HG02571 (cell line): ENCODE data around the gene STARD10.
"Not testable (repeated sequence)": the region's sequence is repeated elsewhere in the genome, so short reads cannot be mapped to it uniquely, and the experiment has no call there.

Experiments used
- ATAC-seq: cut with Tn5 transposase; IDR thresholded peaks from one replicate; pipeline ENCODE4 v1.9.1; 2021; ENCODE audit warnings: mild to moderate bottlenecking, moderate library complexity; ENCODE audit not compliant: unreplicated experiment

The STARD10 gene

DNA sequence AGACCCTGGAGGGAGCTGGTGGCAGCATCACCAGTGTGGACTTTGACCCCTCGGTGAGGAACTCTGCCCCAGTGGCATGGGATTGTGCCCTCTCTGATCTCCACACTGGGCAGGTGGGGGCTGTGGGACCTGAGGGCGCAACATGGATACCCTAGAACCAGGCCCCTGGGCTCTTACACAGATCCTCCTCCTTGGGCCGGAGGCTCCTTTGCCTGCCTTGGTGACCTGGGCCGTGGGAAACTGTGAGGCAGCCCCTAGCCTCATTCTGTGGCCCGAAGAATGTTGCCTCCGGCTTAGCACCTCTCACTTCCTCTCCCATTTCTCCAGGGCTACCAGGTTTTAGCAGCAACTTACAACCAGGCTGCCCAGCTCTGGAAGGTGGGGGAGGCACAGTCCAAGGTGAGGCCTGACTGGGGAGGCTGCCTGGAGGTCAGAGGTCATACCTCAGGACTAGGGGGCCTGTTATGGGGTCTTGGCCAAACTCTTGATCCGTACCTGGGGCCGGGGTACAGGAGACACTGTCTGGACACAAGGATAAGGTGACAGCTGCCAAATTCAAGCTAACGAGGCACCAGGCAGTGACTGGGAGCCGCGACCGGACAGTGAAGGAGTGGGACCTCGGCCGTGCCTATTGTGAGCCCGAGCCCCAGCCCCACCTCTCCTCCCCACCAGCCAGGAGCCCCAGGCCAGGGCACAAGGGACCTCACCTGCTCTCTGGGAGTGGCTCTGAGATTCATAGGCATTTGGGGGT lies 32.5 kb upstream of the STARD10 start:
- ATAC-seq = no peak

DNA sequence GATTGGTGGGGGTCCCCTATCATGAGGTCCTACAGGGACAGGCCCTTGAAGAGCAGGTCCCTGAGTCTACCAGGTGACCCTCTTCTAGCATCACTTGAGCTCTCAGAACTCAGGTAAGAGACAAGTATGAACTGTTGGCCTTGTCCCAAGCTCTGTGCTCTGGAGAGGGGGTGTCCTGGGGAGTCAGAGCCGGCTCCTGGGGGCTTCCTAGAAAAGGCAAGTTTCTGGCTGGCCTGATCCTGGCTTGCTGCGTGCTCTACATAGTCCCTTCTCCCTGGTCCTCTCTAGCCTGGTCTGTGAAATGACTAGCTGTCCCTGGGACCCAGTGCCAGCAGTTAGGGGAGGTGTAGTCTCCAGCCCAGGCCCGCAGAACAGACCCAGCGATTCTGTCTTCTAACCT lies 31.8 kb upstream of the STARD10 start:
- no peak for ATAC-seq

DNA sequence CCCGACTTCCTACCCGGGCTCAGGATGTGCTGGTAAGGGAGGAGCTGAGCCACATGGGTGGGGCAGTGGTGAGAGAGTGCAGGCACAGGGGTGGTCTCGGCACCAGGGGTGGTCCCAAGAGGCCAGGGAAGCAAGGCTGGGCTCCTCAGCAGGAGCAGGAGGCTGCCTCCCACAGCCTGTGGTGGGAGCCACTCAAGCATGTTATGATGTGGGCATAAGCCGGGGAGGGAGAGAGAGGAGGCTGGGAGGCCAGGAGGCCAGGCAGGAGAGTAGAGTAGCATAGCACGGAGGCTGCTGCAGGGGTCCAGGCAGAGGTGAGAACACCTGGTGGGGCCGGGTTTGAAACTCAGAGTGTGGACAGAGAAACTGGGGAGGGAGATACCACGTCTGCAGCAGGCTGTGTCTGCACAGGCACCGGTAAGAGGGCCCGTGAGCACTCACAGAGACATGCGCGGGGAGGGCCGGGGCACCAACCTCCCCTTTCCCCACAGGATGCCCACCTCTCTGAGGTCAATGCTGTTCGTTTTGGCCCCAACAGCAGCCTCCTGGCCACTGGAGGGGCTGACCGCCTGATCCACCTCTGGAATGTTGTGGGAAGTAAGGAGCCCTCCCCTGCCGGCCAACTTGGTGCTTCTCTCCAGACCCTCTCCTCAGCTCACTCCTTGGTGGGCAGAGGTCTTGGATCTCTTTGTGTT lies 31.1 kb upstream of the STARD10 start:
- ATAC-seq = no peak

DNA sequence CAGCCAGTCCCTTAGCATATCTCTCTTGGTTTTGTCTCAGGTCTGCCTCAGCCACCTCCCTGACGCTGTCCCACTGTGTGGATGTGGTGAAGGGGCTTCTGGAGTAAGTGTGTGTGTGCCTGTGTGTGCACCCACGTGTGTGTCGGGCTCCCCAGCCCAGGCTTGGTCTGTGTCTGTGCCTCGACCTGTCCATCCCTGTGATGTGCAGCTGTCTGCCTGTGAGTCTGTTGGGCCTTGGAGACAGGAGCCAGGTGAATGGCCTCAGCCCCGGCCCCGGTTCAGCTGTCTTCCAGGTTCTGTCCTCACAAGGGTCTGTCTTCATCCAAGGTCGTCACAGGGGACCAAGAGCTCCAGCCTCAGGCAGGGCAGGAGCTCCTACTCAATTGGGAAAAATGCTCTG lies 30.2 kb upstream of the STARD10 start:
- no peak for ATAC-seq

DNA sequence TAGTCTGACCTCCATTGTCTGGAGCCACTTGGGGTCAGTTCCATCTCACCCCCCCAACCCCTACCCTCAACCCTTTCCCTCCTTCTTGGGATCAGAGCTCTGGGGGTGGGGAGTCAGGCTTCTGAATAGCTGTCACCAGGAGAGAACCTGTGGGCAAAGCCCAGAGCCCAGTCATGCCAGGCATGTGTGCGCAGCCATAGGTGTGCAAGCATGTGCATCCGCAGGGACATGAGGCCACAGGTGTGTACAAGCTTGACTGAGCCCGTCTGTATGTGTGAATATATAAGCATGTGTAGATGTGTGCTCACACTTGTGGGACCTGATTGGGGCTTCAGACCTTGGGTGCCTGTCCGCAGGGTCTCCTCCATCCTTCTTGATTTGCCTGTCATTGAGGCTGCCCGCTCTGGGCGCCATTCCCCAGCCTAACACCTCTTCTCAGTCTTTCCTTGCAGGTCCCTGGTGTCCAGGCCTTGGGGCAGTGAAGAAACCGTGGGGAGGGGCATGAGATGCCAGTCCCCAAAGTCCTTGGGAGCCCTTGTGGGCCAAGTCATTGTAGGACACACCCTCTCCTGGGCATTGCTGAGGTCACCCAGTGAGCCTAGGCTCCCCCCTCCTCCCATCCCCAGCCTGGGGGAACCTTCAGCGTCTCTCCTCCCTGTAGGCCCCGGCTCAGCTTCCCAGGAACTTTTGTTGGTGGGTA lies 29.4 kb upstream of the STARD10 start:
- no peak for ATAC-seq

DNA sequence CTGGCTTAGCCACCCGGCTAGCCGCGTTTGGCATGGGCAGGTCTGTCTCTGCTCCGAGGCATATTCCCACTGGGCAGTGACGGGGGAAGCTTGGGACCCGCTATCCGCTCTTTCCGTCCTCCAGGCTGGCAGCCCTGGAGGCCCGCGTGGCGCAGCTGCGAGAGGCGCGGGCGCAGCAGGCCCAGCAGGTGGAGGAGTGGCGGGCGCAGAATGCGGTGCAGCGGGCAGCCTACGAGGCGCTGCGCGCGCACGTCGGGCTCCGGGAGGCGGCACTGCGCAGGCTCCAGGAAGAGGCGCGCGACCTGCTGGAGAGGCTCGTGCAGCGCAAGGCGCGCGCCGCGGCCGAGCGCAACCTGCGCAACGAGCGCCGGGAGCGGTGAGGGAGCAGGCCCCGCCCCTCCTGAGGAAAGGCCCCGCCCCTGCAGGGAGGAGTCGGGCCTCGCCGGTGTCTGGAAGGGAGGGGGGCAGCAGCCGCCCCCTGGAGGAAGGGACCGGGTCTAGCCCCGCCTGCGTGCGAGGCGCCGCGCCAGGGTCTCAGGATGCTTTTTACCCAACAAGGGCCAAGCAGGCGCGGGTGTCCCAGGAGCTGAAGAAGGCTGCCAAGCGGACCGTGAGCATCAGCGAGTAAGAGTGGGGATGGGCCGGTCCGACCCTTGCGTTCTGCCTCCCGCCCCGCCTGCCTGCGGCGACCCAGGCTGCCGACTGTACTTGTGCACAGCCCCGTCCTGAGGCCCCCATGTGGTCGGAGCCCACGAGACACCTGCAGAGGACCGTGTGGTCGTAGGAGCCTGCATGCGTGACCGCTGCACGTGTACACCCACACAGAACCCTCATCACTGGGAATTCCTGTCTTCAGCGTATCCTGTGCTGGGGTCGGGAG lies 28.3 kb upstream of the STARD10 start:
- no peak for ATAC-seq

DNA sequence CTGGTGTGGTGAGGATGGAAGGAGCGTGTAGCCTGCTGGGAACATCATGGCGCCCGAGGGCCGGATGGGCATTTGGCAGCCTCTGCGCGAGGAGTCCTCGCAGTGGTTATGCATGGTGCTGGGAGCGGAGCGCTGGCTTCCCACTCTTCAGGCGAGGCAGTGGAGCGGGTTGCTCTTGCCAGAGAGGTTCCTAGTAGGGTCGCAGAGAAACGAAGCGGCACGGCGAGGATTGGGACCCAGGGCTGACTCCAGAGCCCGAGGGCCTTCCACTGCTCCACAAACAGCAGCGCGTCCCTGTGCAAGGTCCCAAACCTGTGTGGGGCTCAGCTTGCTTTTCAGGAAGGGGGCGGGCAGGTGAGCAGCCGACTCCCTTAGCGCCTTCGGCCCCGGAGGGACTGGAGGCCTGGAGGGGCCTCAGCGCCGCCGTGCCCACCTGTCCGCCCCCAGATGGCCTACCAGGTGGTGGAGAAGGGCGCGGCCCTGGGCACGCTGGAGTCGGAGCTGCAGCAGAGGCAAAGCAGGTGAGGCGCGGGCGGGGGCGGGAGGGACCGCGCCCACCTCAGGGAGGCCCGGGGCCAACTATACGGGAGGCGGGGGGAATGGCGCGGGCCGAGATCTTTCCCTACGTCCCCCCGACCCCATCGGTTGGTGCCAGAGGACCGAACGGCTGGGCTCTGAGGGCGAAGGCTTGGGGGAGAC lies 27.5 kb upstream of the STARD10 start:
- no peak for ATAC-seq

DNA sequence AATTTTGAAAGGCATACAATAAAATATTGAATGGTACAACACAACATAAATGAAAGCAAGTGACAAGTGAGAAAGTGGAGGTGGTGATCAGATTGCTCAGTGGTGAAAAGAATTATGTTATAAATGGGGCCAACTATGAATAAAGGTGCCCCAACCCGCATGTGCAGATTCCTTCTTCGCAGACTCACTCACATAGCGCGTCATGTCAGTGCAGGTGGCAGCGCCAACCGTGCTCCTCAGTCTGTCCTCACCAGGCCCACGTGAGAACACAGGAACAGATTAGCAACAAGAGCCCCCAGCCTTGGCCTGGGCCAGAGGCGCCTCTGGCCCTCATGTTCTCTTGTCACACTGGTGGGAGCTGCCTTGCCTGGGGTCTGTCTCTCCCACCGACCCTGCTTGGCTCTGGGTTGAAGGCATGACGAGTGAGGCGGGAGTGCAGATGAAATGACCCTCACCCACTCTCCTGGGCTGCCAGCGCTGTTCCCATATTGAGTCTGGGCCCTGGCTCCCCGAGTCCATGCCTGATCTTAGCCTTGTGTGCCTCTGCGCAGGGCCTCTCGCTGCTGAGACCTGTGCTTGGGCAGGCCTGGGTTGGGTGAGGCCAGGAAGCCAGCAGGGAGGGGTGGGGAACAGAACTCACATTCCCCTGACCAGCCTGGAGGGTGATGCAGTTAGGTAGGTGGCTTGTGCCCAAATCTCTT lies 26.7 kb upstream of the STARD10 start:
- no peak for ATAC-seq

DNA sequence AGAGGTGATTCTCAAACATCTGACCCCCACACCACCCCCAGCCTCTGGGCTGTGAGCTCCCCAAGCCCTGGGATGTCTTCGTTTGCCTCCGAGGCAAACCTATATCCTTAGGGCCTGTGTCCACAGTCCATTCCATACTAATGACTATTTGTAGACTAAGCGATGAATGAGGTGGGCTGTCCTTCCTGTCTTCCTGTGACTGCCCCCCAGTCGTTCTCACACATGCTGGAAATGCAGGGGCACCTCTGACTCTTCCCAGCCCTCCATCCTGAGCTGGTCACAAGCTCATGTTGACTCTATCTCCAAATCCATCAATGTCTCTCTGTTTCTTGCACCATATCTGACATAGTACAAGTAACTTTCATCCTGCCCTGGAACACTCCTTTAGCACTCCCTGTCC lies 25.1 kb upstream of the STARD10 start:
- no peak for ATAC-seq

DNA sequence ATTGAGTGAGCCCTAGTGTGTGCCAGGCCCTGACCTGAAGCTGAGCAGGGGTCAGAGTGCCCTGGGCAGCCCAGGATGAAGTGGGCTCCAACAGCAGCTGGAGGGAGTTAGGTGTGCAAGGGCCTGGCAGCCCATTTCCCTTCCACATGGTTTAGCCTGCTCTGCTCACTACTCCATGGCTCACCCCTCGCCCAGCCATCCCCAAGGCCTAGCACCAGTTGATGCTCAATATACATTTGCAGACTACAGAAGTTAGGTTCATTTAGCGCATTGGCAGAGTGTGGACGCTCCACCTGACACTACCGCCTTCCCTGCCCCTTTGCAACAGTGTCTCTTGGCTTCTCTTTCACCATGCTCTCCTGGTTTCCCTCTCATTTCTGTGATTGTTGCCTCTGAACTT lies 24.1 kb upstream of the STARD10 start:
- ATAC-seq = no peak

DNA sequence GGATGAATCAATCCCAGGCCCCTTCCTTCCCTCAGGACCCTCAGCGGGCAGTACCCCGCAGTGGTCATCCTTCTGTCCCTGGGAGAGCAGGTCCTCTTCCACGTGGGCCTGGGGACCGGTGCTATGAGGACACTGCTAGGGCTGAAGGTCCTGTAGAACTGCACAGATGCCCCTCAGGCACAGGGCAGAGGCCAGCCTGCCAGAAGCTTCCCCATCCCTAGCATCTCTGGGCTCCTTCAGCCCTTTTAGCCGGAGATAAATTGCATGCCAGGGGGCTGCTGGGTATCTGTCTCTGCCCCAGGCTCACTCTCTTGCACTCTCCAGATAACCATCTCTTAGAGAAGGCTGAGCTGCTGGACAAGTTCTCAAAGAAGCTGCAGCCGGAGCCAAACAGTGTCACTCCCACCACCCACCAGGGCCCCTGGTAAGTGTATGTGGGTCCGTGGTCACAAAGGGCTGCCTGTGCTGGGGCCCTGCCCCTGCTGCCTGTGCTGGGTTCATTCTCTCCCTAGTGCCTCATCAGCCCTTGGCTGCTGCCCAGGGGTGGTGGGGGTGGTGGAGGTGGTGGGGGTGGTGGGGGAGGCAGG lies 22.6 kb upstream of the STARD10 start:
- no peak for ATAC-seq

DNA sequence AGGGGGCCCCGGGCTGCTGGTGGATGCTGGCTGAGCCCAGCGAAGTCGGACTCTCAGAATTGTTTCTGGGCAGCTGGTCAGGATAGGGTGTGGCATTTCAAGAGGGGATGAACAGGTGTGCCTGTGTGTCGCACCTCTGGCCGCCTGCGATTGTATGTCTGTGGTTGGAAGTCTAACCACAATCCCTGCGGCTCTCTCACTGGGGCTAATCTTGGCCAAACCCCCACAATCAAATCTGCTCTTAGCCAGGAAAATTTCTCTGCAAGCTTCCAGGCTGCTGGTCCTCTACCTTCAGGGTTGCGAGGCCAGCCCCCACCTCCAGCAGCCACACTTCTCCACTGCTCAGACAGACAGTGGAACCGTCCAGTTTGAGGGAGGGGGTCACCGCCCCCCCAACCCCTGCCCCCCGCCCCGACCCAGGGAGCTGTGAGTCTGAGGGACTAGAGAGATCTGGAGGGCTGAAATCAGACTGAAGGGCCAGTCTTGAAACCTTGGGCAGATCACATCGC lies 21.3 kb upstream of the STARD10 start:
- no peak for ATAC-seq

DNA sequence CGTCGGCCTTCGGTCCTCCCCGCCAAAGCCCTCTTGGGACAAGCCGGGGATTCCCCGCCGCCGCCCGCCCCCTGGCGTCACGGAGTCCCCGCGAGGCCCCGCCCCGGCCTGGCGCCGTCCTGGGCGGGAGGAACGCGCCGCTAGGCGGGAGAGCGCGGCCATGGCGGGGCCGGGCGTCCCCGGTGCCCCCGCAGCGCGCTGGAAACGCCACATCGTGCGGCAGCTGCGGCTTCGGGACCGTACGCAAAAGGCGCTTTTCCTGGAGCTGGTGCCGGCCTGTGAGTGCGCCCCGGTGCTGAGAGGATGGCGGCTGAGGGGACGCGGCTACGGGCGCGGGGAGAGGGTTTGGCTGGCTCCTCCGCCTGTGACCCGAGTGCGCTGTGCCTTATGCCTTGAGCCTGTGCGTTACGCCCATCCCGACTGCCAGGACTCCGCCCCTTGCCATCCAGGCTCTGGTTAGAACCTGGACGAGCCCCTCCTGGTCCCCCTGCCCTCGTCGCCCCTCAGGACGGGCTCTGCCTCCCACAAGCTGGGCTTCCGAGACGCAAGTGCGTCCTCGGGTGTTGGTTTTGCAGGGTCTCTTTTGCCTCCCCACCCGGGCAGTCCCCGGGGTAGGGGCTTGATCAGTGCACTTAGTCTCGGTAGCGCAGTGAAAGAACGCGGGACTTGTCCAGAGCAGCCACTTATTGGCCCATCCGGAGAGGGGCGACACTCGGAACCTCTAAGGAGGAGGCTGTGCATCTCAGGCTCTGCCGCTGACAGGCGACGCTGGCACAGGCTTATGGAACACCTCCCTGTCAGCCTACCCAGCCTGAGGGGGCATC lies 20.7 kb upstream of the STARD10 start, which contains the start of gene ATG16L2:
ATG16L2 (plus strand) TSS at position 126 of the 824 bp plus-strand sequence; CDS start at position 161, 35 bp downstream.
- peak; percentile 65 for ATAC-seq

DNA sequence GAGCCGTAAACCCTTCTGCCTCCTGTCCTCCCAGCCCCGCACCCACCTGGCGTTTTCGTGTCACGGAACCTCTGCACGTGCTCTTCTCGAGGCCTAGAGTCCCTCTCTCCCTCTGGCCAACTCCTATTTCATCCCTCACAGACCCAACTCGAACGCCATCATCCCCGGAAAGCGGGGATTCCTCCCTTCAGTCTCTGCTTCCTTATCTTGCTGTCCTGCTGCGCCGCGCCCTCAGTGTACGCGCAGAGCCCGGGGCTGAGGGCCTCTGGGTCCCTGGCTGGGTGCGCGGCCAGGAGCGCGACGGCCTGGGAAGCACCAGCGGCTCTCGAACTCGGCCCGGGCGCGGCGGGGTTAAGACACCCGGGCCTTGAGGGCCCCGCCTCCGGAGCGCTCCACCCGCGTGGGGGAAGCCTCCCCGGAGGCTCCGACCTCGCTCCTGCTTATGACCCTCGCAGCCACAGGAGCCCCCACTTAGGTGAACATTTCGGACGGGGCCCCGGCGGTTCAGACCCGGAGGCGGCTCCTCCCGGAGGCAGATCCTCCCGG lies 20.0 kb upstream of the STARD10 start:
- peak; percentile 45 for ATAC-seq

DNA sequence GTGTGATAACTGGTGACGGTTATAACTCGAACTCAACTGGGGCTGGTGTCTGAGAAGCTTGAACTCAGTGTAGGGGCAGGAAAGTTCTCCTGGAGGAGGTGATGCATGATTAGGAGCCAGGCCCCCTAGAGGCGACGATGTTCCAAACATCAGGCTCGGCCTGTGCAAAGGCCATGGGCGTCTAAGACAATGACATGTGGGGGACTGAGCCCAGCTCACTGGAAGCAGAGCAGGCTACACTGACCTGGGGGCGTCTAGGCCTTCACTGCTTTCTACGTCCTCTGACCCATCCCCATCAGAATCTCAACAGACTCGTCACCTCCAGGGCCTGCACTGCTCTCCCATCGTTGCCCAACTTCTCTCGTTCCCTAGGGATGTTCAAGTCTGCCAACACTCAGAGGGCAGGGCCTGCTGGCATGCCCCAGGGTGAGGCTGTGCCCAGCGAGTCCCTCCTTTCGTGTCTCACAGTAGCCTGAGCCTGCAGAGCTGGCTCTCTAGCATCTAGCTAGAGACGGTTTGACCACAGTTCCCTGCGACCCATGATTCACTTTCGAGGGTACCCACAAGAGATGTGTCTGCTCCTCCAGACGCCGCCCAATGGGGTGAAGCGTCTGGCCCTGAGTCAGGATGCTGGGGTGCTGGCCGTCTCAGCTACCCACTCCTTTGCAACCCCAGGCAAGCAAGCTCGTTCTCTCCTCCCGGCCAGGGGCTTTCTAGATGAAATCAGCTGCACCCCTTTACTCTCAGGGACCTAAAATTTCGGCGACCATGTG lies 19.3 kb upstream of the STARD10 start:
- ATAC-seq = no peak

DNA sequence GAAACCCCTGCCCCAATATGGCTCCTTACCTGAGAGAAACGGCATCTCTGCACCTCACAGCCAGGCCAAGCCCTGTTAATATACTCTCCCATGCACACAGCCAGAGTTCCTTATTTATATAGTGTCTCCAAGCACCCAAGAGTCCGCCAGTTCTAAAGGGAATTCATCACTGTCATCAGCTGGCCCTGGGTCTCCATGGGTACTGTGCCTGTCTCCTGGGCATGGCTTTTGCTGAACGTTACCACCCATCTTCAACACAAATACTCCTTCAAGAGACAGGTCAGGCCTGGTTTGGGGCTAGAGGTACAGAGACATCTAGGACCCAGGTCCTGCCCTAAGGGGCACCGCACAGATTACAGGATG lies 18.7 kb upstream of the STARD10 start:
- no peak for ATAC-seq

DNA sequence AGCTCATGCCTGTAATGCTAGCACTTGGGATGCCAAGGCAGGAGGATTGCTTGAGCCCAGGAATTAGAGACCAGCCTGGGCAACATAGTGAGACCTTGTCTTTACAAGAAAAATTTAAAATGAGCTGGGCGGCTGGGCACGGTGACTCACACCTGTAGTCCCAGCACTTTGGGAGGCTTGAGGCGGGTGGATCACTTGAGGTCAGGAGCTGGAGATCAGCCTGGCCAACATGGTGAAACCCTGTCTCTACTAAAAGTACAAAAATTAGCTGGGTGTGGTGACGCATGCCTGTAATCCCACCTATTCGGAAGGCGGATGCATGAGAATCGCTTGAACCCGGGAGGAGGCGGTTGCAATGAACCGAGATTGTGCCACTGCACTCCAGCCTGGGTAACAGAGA lies 17.8 kb upstream of the STARD10 start:
- not testable (repeated sequence) for ATAC-seq
